ENCODE results near the gene ABCA3. TPM values are rescaled to one million over a fixed set of nuclear protein-coding genes. Genes with fewer than 3 reads are reported as not detected.

The ABCA3 gene
- polyA plus RNA-seq, 4 donors = 1.1 to 4.7 (median 1.8) TPM

- FAIRE-seq (no peak), DNase-seq (peak; percentile 38 to 44)
- Histone ChIP-seq H3K4me1 (ENCODE audit: control insufficient read depth in 3 of 3, insufficient read depth in 2 of 3, low read depth in 1 of 3, low read length in 2 of 3) (no peaks in the 10 kb centered on the region), H3K36me3 (ENCODE audit: control insufficient read depth in 3 of 3, insufficient read depth in 2 of 3, low read depth in 1 of 3, low read length in 3 of 3) (peaks cover 0 to 4% (median 0%) of the 10 kb centered on the region in 3 donors), H3K27ac (ENCODE audit: low read depth in 1 of 3, low read length in 2 of 3) (no peak overlapping the region), H3K9me3 (ENCODE audit: control insufficient read depth in 2 of 2, insufficient read depth in 1 of 2, low read depth in 1 of 2, low read length in 1 of 2) (no peaks in the 10 kb centered on the region), H3K4me3 (ENCODE audit: low read depth in 1 of 3, low read length in 3 of 3) (no peak overlapping the region), H3K27me3 (ENCODE audit: control insufficient read depth in 3 of 3, insufficient read depth in 3 of 3, low read length in 3 of 3) (no peaks in the 10 kb centered on the region)
- 73 to 78% (median 74%) methylated on average over 23 of the region's 23 CpGs for WGBS, 3 donors
Measured at GRCh38 chr16:2296661-2297505, 43.6 kb downstream of the ABCA3 start.

- FAIRE-seq (no peak), DNase-seq (no peak)
- Histone ChIP-seq H3K9me3 (ENCODE audit: control insufficient read depth in 2 of 2, insufficient read depth in 1 of 2, low read depth in 1 of 2, low read length in 1 of 2) (no peaks in the 10 kb centered on the region), H3K4me3 (ENCODE audit: low read depth in 1 of 3, low read length in 3 of 3) (no peak overlapping the region), H3K27me3 (ENCODE audit: control insufficient read depth in 3 of 3, insufficient read depth in 3 of 3, low read length in 3 of 3) (no peaks in the 10 kb centered on the region), H3K4me1 (ENCODE audit: control insufficient read depth in 3 of 3, insufficient read depth in 2 of 3, low read depth in 1 of 3, low read length in 2 of 3) (no peaks in the 10 kb centered on the region), H3K27ac (ENCODE audit: low read depth in 1 of 3, low read length in 2 of 3) (no peak overlapping the region), H3K36me3 (ENCODE audit: control insufficient read depth in 3 of 3, insufficient read depth in 2 of 3, low read depth in 1 of 3, low read length in 3 of 3) (peaks cover 0 to 4% (median 0%) of the 10 kb centered on the region in 3 donors)
- 79 to 87% (median 86%) methylated on average over 21 of the region's 21 CpGs for WGBS, 3 donors
Measured at GRCh38 chr16:2295056-2295798, 45.3 kb downstream of the ABCA3 start.

- FAIRE-seq = no peak
- Histone ChIP-seq H3K4me1 (ENCODE audit: control insufficient read depth in 3 of 3, insufficient read depth in 2 of 3, low read depth in 1 of 3, low read length in 2 of 3) (no peaks in the 10 kb centered on the region), H3K27me3 (ENCODE audit: control insufficient read depth in 3 of 3, insufficient read depth in 3 of 3, low read length in 3 of 3) (no peaks in the 10 kb centered on the region), H3K36me3 (ENCODE audit: control insufficient read depth in 3 of 3, insufficient read depth in 2 of 3, low read depth in 1 of 3, low read length in 3 of 3) (peaks cover 0 to 6% (median 2%) of the 10 kb centered on the region in 3 donors), H3K4me3 (ENCODE audit: low read depth in 1 of 3, low read length in 3 of 3) (no peak overlapping the region), H3K27ac (ENCODE audit: low read depth in 1 of 3, low read length in 2 of 3) (no peak overlapping the region), H3K9me3 (ENCODE audit: control insufficient read depth in 2 of 2, insufficient read depth in 1 of 2, low read depth in 1 of 2, low read length in 1 of 2) (no peaks in the 10 kb centered on the region)
- DNase-seq = no peak
- WGBS, 3 donors = 81 to 92% (median 83%) methylated on average over 9 of the region's 9 CpGs
Measured at GRCh38 chr16:2292221-2292620, 48.3 kb downstream of the ABCA3 start.

GRCh38 chr16:2289282-2289681 is 51.2 kb downstream of the ABCA3 start:
- DNase-seq (no peak), FAIRE-seq (no peak)
- Histone ChIP-seq H3K9me3 (ENCODE audit: control insufficient read depth in 2 of 2, insufficient read depth in 1 of 2, low read depth in 1 of 2, low read length in 1 of 2) (no peaks in the 10 kb centered on the region), H3K4me3 (ENCODE audit: low read depth in 1 of 3, low read length in 3 of 3) (no peak overlapping the region), H3K36me3 (ENCODE audit: control insufficient read depth in 3 of 3, insufficient read depth in 2 of 3, low read depth in 1 of 3, low read length in 3 of 3) (peaks cover 0 to 6% (median 2%) of the 10 kb centered on the region in 3 donors), H3K27me3 (ENCODE audit: control insufficient read depth in 3 of 3, insufficient read depth in 3 of 3, low read length in 3 of 3) (no peaks in the 10 kb centered on the region), H3K4me1 (ENCODE audit: control insufficient read depth in 3 of 3, insufficient read depth in 2 of 3, low read depth in 1 of 3, low read length in 2 of 3) (no peaks in the 10 kb centered on the region), H3K27ac (ENCODE audit: low read depth in 1 of 3, low read length in 2 of 3) (no peak overlapping the region)
- 91 to 94% (median 93%) methylated on average over 23 of the region's 23 CpGs for WGBS, 3 donors

GRCh38 chr16:2288726-2289125 is 51.8 kb downstream of the ABCA3 start:
- Histone ChIP-seq H3K27ac (ENCODE audit: low read depth in 1 of 3, low read length in 2 of 3) (no peak overlapping the region), H3K27me3 (ENCODE audit: control insufficient read depth in 3 of 3, insufficient read depth in 3 of 3, low read length in 3 of 3) (no peaks in the 10 kb centered on the region), H3K9me3 (ENCODE audit: control insufficient read depth in 2 of 2, insufficient read depth in 1 of 2, low read depth in 1 of 2, low read length in 1 of 2) (no peaks in the 10 kb centered on the region), H3K36me3 (ENCODE audit: control insufficient read depth in 3 of 3, insufficient read depth in 2 of 3, low read depth in 1 of 3, low read length in 3 of 3) (peaks cover 0 to 6% (median 2%) of the 10 kb centered on the region in 3 donors), H3K4me3 (ENCODE audit: low read depth in 1 of 3, low read length in 3 of 3) (no peak overlapping the region), H3K4me1 (ENCODE audit: control insufficient read depth in 3 of 3, insufficient read depth in 2 of 3, low read depth in 1 of 3, low read length in 2 of 3) (no peaks in the 10 kb centered on the region)
- 60 to 79% (median 66%) methylated on average over 8 of the region's 8 CpGs for WGBS, 3 donors
- FAIRE-seq = no peak
- no peak for DNase-seq

GRCh38 chr16:2287916-2288547 is 52.5 kb downstream of the ABCA3 start:
- Histone ChIP-seq H3K9me3 (ENCODE audit: control insufficient read depth in 2 of 2, insufficient read depth in 1 of 2, low read depth in 1 of 2, low read length in 1 of 2) (no peaks in the 10 kb centered on the region), H3K27ac (ENCODE audit: low read depth in 1 of 3, low read length in 2 of 3) (no peak overlapping the region), H3K4me1 (ENCODE audit: control insufficient read depth in 3 of 3, insufficient read depth in 2 of 3, low read depth in 1 of 3, low read length in 2 of 3) (no peaks in the 10 kb centered on the region), H3K27me3 (ENCODE audit: control insufficient read depth in 3 of 3, insufficient read depth in 3 of 3, low read length in 3 of 3) (no peaks in the 10 kb centered on the region), H3K36me3 (ENCODE audit: control insufficient read depth in 3 of 3, insufficient read depth in 2 of 3, low read depth in 1 of 3, low read length in 3 of 3) (peaks cover 0 to 6% (median 2%) of the 10 kb centered on the region in 3 donors), H3K4me3 (ENCODE audit: low read depth in 1 of 3, low read length in 3 of 3) (no peak overlapping the region)
- WGBS, 3 donors = 83 to 89% (median 88%) methylated on average over 35 of the region's 35 CpGs
- DNase-seq (no peak), FAIRE-seq (no peak)

- Histone ChIP-seq H3K9me3 (ENCODE audit: control insufficient read depth in 2 of 2, insufficient read depth in 1 of 2, low read depth in 1 of 2, low read length in 1 of 2) (no peaks in the 10 kb centered on the region), H3K27ac (ENCODE audit: low read depth in 1 of 3, low read length in 2 of 3) (no peak overlapping the region), H3K4me1 (ENCODE audit: control insufficient read depth in 3 of 3, insufficient read depth in 2 of 3, low read depth in 1 of 3, low read length in 2 of 3) (no peaks in the 10 kb centered on the region), H3K4me3 (ENCODE audit: low read depth in 1 of 3, low read length in 3 of 3) (no peak overlapping the region), H3K36me3 (ENCODE audit: control insufficient read depth in 3 of 3, insufficient read depth in 2 of 3, low read depth in 1 of 3, low read length in 3 of 3) (peaks cover 0 to 2% (median 2%) of the 10 kb centered on the region in 3 donors), H3K27me3 (ENCODE audit: control insufficient read depth in 3 of 3, insufficient read depth in 3 of 3, low read length in 3 of 3) (no peaks in the 10 kb centered on the region)
- FAIRE-seq (no peak), DNase-seq (no peak)
- WGBS, 3 donors = 85 to 88% (median 87%) methylated on average over 15 to 17 of the region's 17 CpGs
Measured at GRCh38 chr16:2286550-2286949, 54.0 kb downstream of the ABCA3 start.

- Histone ChIP-seq H3K9me3 (ENCODE audit: control insufficient read depth in 2 of 2, insufficient read depth in 1 of 2, low read depth in 1 of 2, low read length in 1 of 2) (no peaks in the 10 kb centered on the region), H3K27ac (ENCODE audit: low read depth in 1 of 3, low read length in 2 of 3) (no peak overlapping the region), H3K36me3 (ENCODE audit: control insufficient read depth in 3 of 3, insufficient read depth in 2 of 3, low read depth in 1 of 3, low read length in 3 of 3) (peaks cover 0 to 2% (median 2%) of the 10 kb centered on the region in 3 donors), H3K4me1 (ENCODE audit: control insufficient read depth in 3 of 3, insufficient read depth in 2 of 3, low read depth in 1 of 3, low read length in 2 of 3) (no peaks in the 10 kb centered on the region), H3K4me3 (ENCODE audit: low read depth in 1 of 3, low read length in 3 of 3) (no peak overlapping the region), H3K27me3 (ENCODE audit: control insufficient read depth in 3 of 3, insufficient read depth in 3 of 3, low read length in 3 of 3) (no peaks in the 10 kb centered on the region)
- 73 to 80% (median 79%) methylated on average over 13 of the region's 13 CpGs for WGBS, 3 donors
- no peak for DNase-seq
- no peak for FAIRE-seq
Measured at GRCh38 chr16:2285731-2286191, 54.8 kb downstream of the ABCA3 start.

Measured in small intestine (tissue), 7 donors.